ENCODE data around the gene HPS5. TPM values are rescaled to one million over a fixed set of nuclear protein-coding genes. Genes with fewer than 3 reads are reported as not detected.

Gene HPS5
- total RNA-seq, 4 donors from 2014 or later = 3.0 to 18.9 (median 14.2) TPM

DNA sequence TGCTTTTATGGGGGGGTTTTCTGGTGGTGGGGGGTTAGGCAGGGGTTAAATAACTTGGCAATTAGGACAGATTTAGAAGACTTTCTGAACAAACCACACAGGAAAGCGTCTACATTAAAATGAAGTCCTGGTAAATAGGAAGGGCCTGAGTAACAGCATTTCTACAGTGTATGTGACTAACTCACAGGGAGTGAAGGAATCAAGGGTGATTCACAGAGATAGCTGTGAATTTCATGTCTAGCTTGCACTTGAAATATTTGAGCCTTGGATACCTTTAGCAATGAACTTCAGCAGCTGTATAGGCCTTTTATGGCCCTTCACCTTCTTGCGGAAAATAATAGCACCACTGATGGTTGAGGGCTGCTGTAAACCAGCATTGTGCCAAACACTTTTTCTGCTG is 46.3 kb upstream of the HPS5 start:
- DNase-seq = no peak
- H3K9me3 ChIP-seq = no peaks in the 10 kb centered on the region
- peaks cover 0 to 36% (median 18%) of the 10 kb centered on the region in 4 donors for H3K36me3 ChIP-seq
- no peaks in the 10 kb centered on the region for H3K4me1 ChIP-seq
- TF ChIP-seq, protein P1, sequence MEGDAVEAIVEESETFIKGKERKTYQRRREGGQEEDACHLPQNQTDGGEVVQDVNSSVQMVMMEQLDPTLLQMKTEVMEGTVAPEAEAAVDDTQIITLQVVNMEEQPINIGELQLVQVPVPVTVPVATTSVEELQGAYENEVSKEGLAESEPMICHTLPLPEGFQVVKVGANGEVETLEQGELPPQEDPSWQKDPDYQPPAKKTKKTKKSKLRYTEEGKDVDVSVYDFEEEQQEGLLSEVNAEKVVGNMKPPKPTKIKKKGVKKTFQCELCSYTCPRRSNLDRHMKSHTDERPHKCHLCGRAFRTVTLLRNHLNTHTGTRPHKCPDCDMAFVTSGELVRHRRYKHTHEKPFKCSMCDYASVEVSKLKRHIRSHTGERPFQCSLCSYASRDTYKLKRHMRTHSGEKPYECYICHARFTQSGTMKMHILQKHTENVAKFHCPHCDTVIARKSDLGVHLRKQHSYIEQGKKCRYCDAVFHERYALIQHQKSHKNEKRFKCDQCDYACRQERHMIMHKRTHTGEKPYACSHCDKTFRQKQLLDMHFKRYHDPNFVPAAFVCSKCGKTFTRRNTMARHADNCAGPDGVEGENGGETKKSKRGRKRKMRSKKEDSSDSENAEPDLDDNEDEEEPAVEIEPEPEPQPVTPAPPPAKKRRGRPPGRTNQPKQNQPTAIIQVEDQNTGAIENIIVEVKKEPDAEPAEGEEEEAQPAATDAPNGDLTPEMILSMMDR (IDR thresholded peaks at IDR 0.05) = no peak
- no peak for TF ChIP-seq EP300 (IDR thresholded peaks at IDR 0.05; ENCODE audit: low read depth)
- TF ChIP-seq POLR2A (IDR thresholded peaks at IDR 0.05) = no peak
- TF ChIP-seq POLR2AphosphoS5 (IDR thresholded peaks at IDR 0.05) = no peak
- intact Hi-C loops (cut with DNase I; ENCODE audit: low total_unique reads) (no loop called here), in situ Hi-C loops (cut with MboI; ENCODE audit: low pct_ligation_motif_present in 1 of 4, low pct_unique_long_range_greater_than_20kb in 1 of 4, low sequenced_read_pairs in 3 of 4) (no loop called here)
- 55 to 71% methylated on average over 2 of the region's 2 CpGs for WGBS, 2 donors (ENCODE audit: low coverage in 1 of 2)
- H3K27ac ChIP-seq = no peak overlapping the region
- H3K4me3 ChIP-seq = no peak overlapping the region
- H3K27me3 ChIP-seq = no peaks in the 10 kb centered on the region

DNA sequence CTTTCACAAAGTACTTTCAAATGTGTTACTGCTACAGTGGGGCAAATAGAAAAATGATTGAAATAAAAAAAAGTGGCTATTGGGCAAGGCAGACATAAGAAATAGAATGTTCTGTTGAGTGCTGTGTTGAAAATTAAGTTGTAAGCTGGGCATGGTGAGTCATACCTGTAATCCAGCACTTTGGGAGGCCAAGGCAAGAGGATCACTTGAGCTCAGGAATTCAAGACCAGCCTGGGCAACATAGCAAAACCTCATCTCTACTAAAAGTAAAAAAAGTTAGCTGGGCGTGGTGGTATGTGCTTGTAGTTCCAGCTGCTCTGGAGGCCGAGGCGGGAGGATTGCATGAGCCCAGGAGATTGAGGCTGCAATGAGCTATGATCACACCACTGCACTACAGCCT is 45.5 kb upstream of the HPS5 start:
- Histone ChIP-seq H3K36me3 (peaks cover 0 to 44% (median 21%) of the 10 kb centered on the region in 4 donors), H3K4me1 (no peaks in the 10 kb centered on the region), H3K27ac (no peak overlapping the region), H3K27me3 (no peaks in the 10 kb centered on the region), H3K4me3 (no peak overlapping the region), H3K9me3 (no peaks in the 10 kb centered on the region)
- intact Hi-C loops (cut with DNase I; ENCODE audit: low total_unique reads) = no loop called here
- TF ChIP-seq, protein P1 (IDR thresholded peaks at IDR 0.05) = no peak
- TF ChIP-seq EP300 (IDR thresholded peaks at IDR 0.05; ENCODE audit: low read depth) (no peak), POLR2A (IDR thresholded peaks at IDR 0.05) (no peak), POLR2AphosphoS5 (IDR thresholded peaks at IDR 0.05) (no peak)
- in situ Hi-C loops (cut with MboI; ENCODE audit: low pct_ligation_motif_present in 1 of 4, low pct_unique_long_range_greater_than_20kb in 1 of 4, low sequenced_read_pairs in 3 of 4) = no loop called here
- WGBS, 2 donors (ENCODE audit: low coverage in 1 of 2) = 95 to 100% methylated on average over 1 to 3 of the region's 3 CpGs
- DNase-seq = no peak

DNA sequence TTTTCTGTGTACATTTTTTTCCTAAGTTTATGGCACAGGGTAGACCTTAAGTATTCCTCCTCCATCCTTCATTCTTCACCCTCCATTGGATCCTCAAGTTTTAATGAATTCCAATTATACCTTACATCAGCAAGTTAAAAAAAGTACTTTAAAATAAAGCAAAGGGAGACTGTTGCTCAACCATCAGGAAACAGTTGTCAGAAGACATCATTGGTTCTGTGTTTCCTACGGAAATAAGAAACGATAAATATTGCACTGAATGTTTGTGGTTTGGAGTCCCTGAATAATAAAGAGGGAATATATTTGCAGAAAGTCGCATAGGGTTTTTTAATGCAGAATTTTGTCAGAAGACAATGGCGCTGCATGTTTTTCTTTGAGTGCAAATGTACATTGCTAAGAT is 44.3 kb upstream of the HPS5 start:
- Histone ChIP-seq H3K9me3 (no peaks in the 10 kb centered on the region), H3K27me3 (no peaks in the 10 kb centered on the region), H3K4me1 (no peaks in the 10 kb centered on the region), H3K4me3 (no peak overlapping the region), H3K27ac (no peak overlapping the region), H3K36me3 (peaks cover 0 to 55% (median 26%) of the 10 kb centered on the region in 4 donors)
- TF ChIP-seq, protein P1 (IDR thresholded peaks at IDR 0.05) = no peak
- no peak for TF ChIP-seq POLR2A (IDR thresholded peaks at IDR 0.05)
- no peak for TF ChIP-seq EP300 (IDR thresholded peaks at IDR 0.05; ENCODE audit: low read depth)
- no peak for TF ChIP-seq POLR2AphosphoS5 (IDR thresholded peaks at IDR 0.05)
- intact Hi-C loops (cut with DNase I; ENCODE audit: low total_unique reads) = no loop called here
- in situ Hi-C loops (cut with MboI; ENCODE audit: low pct_ligation_motif_present in 1 of 4, low pct_unique_long_range_greater_than_20kb in 1 of 4, low sequenced_read_pairs in 3 of 4) = no loop called here
- DNase-seq = no peak
- WGBS, 2 donors (ENCODE audit: low coverage in 1 of 2) = 76 to 84% methylated on average over 4 of the region's 4 CpGs

DNA sequence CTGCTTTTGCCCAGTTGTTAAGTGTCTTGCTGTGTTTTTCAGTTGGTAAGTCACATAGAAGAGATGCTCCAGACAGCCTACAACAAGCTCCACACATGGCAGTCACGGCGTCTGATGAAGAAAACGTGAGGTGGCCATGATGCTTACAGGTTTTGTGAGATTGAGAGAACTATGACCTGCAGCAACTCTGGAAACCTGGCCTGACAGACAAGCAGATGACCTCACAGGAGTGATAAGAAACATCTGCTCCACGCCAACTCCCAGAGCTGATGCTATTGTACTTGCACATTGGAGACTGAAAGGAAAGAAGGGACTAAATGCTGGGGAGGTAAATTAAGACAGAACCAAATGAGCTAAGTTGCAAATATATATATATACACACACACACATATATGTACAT is 43.8 kb upstream of the HPS5 start:
- intact Hi-C loops (cut with DNase I; ENCODE audit: low total_unique reads) = no loop called here
- in situ Hi-C loops (cut with MboI; ENCODE audit: low pct_ligation_motif_present in 1 of 4, low pct_unique_long_range_greater_than_20kb in 1 of 4, low sequenced_read_pairs in 3 of 4) = no loop called here
- 94 to 100% methylated on average over 4 of the region's 4 CpGs for WGBS, 2 donors (ENCODE audit: low coverage in 1 of 2)
- no peak for DNase-seq
- Histone ChIP-seq H3K27me3 (no peaks in the 10 kb centered on the region), H3K9me3 (no peaks in the 10 kb centered on the region), H3K4me3 (no peak overlapping the region), H3K27ac (no peak overlapping the region), H3K4me1 (no peaks in the 10 kb centered on the region), H3K36me3 (peaks cover 0 to 61% (median 29%) of the 10 kb centered on the region in 4 donors)
- TF ChIP-seq POLR2AphosphoS5 (IDR thresholded peaks at IDR 0.05) = no peak
- TF ChIP-seq, protein P1 (IDR thresholded peaks at IDR 0.05) = no peak
